Calu3 (cell line): ENCODE data around the gene VARS2. TPM values are rescaled to one million over a fixed set of nuclear protein-coding genes. Genes with fewer than 3 reads are reported as not detected.

Source experiments
- BruUV-seq: library from RNA; stranded (reverse); fragments of 400-500 nt; replicated peaks from 2 replicates; lab custom pipeline; 2021; lab: Mats Ljungman, UMichigan
- CTCF ChIA-PET: fragments of 300-600 bp; sonication (Branson Sonifier 250); formaldehyde crosslinking; loops from one replicate; lab custom pipeline; 2022; ENCODE audit warnings: antibody characterized with exemption; lab: Charles Lee
- DNase-seq: peaks from one replicate; pipeline ENCODE4 v3.0.0; 2022
- H3K27ac Mint-ChIP-seq: one replicate; pipeline ENCODE4 v1.8.0; 2022; ENCODE audit warnings: mixed read lengths; ENCODE audit not compliant: unreplicated experiment
- H3K27me3 Mint-ChIP-seq: one replicate; pipeline ENCODE4 v1.8.0; 2022; ENCODE audit warnings: mixed read lengths; ENCODE audit not compliant: unreplicated experiment
- H3K36me3 Mint-ChIP-seq: one replicate; pipeline ENCODE4 v1.8.0; 2022; ENCODE audit warnings: mild to moderate bottlenecking, moderate library complexity, mixed read lengths; ENCODE audit not compliant: insufficient read depth, unreplicated experiment
- H3K4me1 Mint-ChIP-seq: one replicate; pipeline ENCODE4 v1.8.0; 2022; ENCODE audit warnings: mild to moderate bottlenecking, low read depth, mixed read lengths; ENCODE audit not compliant: unreplicated experiment
- H3K4me3 Mint-ChIP-seq: one replicate; pipeline ENCODE4 v1.8.0; 2022; ENCODE audit warnings: mild to moderate bottlenecking, low read depth, moderate library complexity, mixed read lengths; ENCODE audit not compliant: unreplicated experiment
- H3K9me3 Mint-ChIP-seq: one replicate; pipeline ENCODE4 v1.8.0; 2022; ENCODE audit warnings: low read depth, mixed read lengths; ENCODE audit not compliant: unreplicated experiment
- intact Hi-C: fragments of 100-400 bp; cut with micrococcal nuclease; formaldehyde crosslinking; loops from one replicate; pipeline ENCODE4 v1.10.0; 2022; ENCODE audit not compliant: unreplicated experiment
- total RNA-seq: library from RNA; stranded (reverse); gene quantifications from 2 replicates; pipeline ENCODE4 v1.2.3, GENCODE V29; 2022
- TF ChIP-seq, protein P1 (sequence below): fragments of 200-600 bp; IDR thresholded peaks from one replicate; pipeline ENCODE4 v1.8.0; 2022; ENCODE audit warnings: antibody characterized with exemption; ENCODE audit not compliant: unreplicated experiment

VARS2 gene
- total RNA-seq, 1 experiment from 2014 or later: 33.0 TPM

GRCh38 chr6:30876039-30876730 lies 37.9 kb upstream of the VARS2 start:
- TF ChIP-seq, protein P1, sequence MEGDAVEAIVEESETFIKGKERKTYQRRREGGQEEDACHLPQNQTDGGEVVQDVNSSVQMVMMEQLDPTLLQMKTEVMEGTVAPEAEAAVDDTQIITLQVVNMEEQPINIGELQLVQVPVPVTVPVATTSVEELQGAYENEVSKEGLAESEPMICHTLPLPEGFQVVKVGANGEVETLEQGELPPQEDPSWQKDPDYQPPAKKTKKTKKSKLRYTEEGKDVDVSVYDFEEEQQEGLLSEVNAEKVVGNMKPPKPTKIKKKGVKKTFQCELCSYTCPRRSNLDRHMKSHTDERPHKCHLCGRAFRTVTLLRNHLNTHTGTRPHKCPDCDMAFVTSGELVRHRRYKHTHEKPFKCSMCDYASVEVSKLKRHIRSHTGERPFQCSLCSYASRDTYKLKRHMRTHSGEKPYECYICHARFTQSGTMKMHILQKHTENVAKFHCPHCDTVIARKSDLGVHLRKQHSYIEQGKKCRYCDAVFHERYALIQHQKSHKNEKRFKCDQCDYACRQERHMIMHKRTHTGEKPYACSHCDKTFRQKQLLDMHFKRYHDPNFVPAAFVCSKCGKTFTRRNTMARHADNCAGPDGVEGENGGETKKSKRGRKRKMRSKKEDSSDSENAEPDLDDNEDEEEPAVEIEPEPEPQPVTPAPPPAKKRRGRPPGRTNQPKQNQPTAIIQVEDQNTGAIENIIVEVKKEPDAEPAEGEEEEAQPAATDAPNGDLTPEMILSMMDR: no peak
- peaks cover 6% of the 10 kb centered on the region for H3K27me3 Mint-ChIP-seq
- peaks cover 14% of the 10 kb centered on the region for H3K9me3 Mint-ChIP-seq
- intact Hi-C loops: loop anchor here (2.0 kb wide), 1 partner anchor 131 kb away; the partner anchor contains the start of gene IER3
- DNase-seq: peak; percentile 73
- CTCF ChIA-PET: interaction anchor here (0.6 to 2.4 kb wide), 10 partner anchors 32 to 204 kb away, joined by 3 to 15 read pairs (median 4); partner anchors contain the start of genes GTF2H4 and VARS2
- no peak overlapping the region for H3K4me3 Mint-ChIP-seq
- H3K27ac Mint-ChIP-seq: peak overlapping the region; percentile 37
- H3K36me3 Mint-ChIP-seq: peaks cover 16% of the 10 kb centered on the region
- BruUV-seq: no TSS peak
- peaks cover 43% of the 10 kb centered on the region for H3K4me1 Mint-ChIP-seq

DNA sequence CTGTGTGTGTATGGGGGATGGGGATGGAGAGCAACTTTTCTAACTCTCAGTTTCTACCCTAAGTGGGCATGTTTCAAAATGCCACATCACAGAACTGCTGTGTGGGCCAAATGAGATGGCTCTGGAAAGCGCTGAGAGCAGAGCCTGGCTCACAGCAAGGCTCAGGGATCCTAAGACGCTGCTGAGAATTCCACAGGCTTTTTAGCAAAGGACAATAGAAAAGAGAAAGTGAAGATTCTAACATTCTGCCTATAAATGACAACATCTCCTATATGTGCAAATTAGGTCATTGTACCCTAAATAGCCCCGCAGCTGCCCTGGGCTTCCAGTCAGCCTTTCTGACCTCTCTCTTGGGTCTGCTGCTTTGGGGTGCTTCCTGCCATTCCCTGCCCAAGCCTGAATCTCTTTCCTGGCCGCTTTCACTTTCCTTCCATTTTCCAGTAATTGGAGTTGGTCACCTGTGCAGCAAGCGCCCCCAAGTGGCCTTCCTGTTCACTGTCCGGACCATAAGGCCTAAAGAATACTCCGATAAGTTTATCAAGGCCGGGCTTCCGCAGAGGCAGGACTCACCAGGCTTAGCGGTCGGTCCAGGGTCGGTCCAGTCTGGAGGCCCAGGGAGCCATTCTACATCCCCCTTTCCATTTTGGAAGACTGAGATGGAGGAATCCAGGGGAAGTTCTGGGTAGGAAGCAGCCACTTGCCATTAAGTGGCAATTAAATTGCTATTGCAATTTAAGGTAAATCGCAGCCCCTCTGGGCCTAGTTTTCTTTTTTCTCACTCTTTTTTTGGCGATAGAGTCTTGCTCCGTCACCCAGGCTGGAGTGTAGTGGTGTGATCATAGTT lies 36.4 kb upstream of the VARS2 start:
- CTCF ChIA-PET: interaction anchor here (0.9 to 2.4 kb wide), 4 partner anchors 9 to 202 kb away, joined by 3 to 15 read pairs (median 6); no protein-coding TSS in a partner anchor
- TF ChIP-seq, protein P1: peak; percentile 98
- intact Hi-C loops: loop anchor here (1.0 to 2.0 kb wide), 3 partner anchors 49 to 1368 kb away; partner anchors contain the start of gene IER3
- Mint-ChIP-seq H3K4me3 (peak overlapping the region; percentile 47), H3K27ac (peak overlapping the region; percentile 61), H3K27me3 (peaks cover 16% of the 10 kb centered on the region), H3K4me1 (peaks cover 58% of the 10 kb centered on the region), H3K36me3 (peaks cover 21% of the 10 kb centered on the region), H3K9me3 (peaks cover 7% of the 10 kb centered on the region)
- DNase-seq: peak; percentile 97
- no TSS peak for BruUV-seq

- TF ChIP-seq, protein P1: no peak
- Mint-ChIP-seq H3K4me3 (no peak overlapping the region), H3K27me3 (peaks cover 16% of the 10 kb centered on the region), H3K4me1 (peaks cover 70% of the 10 kb centered on the region), H3K36me3 (peaks cover 43% of the 10 kb centered on the region), H3K27ac (no peak overlapping the region), H3K9me3 (no peaks in the 10 kb centered on the region)
- BruUV-seq: no TSS peak
- intact Hi-C loops: loop anchor here (10.0 kb wide), 1 partner anchor 205 kb away; the partner anchor contains the start of gene DHX16
- DNase-seq: no peak
- CTCF ChIA-PET: interaction anchor here (1.3 kb wide), 1 partner anchor 191 kb away, joined by 4 read pairs; no protein-coding TSS in a partner anchor
These were observed 34.2 kb upstream of the VARS2 start for GRCh38 chr6:30879684-30880427.
